A172 (cell line): ENCODE results near the gene SPO11. TPM values are rescaled to one million over a fixed set of nuclear protein-coding genes. Genes with fewer than 3 reads are reported as not detected.

Experiments used
- DNase-seq: peaks from one replicate; pipeline ENCODE4 v3.0.0-alpha.2; 2015; ENCODE audit warnings: low spot score
- total RNA-seq: library from RNA; depleted of rRNA; stranded (reverse); fragments of >200 nt; shearing (Covaris generic); gene quantifications from 2 replicates; pipeline ENCODE4 v1.2.3, GENCODE V29; 2014; rRNA removed

Gene SPO11
- total RNA-seq: not detected in 2 replicates

GRCh38 chr20:57329608-57330221, at the start of gene SPO11:
SPO11 (plus strand) TSS chr20:57329803; CDS start chr20:57329868, 65 bp downstream.
- DNase-seq: no peak

- DNase-seq: no peak
These were observed 49.4 kb upstream of the SPO11 start for GRCh38 chr20:57280221-57280620.

- DNase-seq: no peak
These were observed 47.7 kb upstream of the SPO11 start for GRCh38 chr20:57281900-57282299.

- no peak for DNase-seq
These were observed 46.8 kb upstream of the SPO11 start for GRCh38 chr20:57282670-57283361.

GRCh38 chr20:57283860-57284259, 45.7 kb upstream of the SPO11 start:
- DNase-seq: no peak

DNA sequence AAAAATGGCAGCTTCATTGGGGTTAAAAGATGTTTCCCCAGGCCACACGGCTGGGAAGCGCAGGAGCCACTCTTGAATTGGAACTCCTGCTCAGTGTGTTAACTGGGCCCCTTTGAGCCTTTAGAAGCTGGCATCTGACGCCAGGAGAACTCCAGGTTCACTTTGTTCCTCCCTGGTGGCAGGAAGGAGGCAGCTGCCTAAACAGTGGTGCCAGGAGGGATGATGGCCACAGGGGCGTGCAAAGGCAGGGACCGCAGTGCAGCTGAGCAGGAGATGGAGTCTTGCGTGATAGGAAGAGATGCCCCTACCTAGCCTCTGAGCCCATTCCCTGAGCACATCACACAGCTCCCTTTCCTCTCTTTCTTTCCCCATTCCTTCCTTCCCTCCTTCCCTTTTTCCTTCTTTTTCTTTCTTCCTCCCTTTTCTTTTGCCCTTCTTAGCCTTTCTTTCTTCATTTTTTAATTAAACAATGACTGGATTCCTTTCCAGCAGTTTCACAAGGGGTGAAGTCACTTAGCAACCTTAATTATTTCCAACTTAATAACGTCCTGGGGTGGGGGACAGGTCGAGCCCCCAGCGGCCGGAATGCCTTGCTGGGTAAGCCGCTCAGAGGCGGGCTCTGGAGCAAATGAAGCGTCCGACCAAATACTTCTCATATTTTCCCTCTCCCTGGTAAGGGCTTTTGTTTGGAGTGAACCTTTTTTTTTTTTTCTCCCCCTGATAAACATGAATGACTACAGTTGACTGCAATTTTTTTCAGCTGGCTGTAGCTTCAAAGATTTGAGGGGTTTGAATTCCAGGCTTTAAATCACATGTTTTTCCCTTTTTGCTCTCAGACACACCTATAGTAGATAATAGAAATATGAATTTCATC, 42.4 kb upstream of the SPO11 start:
- DNase-seq: no peak

DNA sequence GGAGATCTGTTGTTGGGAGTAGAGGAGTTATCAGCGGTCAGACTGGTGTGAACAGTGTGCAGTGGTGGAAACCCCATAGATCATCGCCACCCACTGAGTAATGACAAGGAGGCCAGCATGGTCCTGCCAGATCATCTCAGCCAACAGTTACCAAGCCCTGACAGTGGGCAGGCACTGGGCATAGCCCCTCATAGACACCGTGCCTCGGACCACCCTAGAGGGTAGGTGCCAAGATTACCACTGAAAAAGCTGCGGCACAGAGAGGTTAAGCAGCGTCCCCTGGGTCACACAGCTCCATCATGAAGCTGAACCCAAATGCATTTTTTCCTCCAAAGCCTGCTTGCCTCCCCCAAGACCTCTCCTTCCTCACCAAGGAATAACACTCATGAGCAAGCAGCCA, 41.7 kb upstream of the SPO11 start:
- no peak for DNase-seq

GRCh38 chr20:57288651-57289277, 40.8 kb upstream of the SPO11 start:
- DNase-seq: peak; percentile 44

DNA sequence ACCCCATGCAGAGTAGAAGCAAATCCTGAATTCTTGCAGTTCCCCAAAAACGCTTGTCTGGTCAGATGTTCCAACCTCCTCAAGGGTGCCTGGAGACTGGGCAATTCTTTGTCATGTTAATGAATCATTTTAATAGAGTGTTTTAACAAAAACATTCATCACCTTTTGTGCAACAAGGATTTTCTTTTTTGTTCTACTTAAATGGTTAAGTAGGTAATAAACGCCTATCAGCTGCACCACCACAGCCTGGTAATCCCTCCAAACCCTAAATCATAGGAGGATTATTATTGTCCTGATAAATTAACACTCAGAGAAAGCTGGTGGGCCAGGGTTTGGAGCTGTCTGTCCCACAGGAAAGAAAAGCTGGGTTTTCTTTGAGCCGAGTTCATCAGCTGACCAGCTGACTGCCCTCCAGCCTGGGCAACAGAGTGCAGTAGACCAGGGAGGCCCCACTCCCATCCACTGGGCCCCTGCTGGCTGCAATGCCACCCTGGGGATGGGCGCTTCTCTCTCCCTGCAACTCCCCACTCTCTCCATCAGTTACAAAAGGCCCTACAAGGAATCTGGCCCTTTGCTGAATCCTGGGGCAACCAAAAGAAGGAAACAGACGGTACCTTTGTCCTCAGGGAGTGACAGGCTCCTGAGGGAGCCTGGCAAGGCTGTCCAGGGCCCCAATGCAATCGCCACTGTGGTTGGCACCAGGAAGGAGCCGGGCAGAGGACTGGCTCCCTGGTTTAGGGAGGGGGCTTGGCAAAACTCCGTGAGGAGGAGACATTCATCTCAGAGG, 40.0 kb upstream of the SPO11 start:
- no peak for DNase-seq

DNA sequence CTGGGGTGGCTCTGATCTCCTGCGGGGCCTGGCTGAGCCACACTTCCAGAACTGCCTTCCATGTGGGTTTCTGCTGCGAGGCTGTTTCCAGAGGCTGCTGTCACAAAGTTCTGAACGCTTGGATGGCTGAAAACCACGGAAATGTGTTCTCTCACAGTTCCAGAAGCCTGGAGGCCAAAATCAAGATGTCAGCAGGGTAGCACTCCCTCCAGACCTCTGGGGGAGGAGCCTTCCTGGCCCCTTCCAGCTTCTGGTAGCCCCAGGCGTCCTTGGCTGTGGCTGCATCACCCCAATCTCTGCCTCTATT, 39.5 kb upstream of the SPO11 start:
- no peak for DNase-seq

DNA sequence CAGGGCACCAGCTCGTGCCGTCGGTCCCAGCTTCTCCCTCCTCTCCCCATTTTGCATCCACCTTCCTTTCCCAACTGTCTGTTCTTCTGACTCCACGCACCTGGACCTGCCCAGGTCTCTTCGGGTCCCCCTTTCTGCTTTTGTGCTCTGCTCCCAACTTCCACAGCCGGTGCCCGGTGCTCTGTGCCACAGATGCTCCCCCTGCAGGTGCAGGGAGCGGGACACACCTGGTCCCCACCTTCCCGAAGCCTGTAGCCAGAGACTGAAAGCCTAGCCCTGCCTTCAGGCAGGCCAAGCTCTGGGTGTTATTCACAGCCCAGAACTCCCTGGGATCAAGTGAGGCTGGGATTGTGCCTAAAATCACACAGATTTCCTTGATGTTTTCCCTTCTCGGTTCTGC, 38.6 kb upstream of the SPO11 start:
- no peak for DNase-seq

DNA sequence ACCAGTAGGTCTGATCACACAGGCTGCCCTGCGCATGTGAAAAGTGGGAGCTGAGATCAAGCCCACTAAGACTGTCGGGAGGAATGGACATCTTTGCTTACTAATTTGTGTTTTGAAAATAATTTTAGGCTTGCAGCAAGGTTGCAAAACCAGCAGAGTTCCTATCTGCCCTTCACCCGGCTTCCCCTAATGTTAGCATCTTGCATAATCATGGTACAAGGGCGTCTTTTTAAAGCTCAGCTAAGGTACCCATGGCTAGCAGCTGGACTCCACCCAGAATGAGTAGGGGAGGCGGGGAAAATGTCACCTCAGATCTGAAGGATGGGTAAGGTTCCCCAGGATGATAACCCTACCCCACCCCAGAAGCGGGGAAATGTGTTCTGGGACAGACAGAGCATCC, 37.9 kb upstream of the SPO11 start:
- DNase-seq: no peak

DNA sequence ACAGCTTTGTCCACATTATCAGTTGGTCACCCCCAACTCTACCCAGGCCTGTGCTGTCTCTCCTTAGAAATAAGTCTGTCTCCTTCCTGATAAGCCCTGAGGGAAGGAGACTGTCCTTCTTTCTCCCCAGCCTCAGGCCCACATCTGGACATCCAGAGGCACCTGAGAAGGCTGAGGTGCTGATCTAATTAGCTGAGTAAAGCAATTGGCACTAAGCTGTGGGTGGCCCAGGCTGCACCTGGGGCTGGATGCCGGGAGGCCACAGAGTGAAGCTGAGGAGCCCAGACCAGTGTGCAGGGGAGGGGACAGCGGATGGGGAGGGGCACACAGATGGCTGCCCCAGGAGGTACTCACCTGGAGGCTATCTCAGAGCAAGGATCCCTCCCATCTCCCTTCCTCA, 37.0 kb upstream of the SPO11 start:
- DNase-seq: no peak

GRCh38 chr20:57293995-57294394, 35.6 kb upstream of the SPO11 start:
- DNase-seq: no peak

GRCh38 chr20:57294550-57294949, 35.1 kb upstream of the SPO11 start:
- no peak for DNase-seq

DNA sequence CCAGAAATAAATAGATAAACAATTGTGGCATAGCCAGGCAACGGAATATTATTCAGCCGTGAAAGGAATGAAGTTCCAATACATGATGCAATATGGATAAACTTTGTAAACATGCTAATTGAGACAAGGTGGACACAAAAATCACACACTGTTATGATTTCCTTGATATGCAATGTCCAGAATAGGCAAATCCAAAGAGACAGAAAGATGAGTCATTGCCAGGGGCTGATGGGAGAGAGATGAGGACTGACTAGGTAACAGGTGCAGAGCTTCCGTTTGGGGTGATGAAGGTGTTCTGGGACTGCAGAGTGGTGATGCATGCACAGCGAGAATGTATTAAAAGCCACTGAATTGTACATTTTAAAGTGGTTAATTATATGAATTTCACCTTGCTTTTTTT, 31.1 kb upstream of the SPO11 start:
- DNase-seq: no peak

- no peak for DNase-seq
These were observed 28.6 kb upstream of the SPO11 start for GRCh38 chr20:57301026-57301425.

DNA sequence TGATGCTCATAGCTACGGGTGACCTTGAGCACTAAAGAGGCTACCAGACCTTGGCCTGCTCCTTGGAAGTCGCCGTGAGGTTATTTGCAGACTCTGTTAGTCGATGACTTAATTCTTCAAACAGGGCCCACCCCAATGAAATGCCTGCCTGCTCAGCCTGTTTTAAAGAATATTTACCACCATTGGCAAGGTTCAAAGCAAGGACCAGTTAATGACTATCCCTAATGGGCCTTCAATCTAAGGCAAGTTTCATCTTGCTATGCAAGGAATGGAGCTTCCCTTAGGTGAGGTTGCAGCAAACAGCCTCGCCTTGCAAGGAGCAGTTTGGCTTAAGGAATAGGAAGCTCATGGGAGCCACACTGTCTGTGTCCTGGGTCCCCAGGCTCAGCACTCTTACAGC, 22.9 kb upstream of the SPO11 start:
- no peak for DNase-seq

DNA sequence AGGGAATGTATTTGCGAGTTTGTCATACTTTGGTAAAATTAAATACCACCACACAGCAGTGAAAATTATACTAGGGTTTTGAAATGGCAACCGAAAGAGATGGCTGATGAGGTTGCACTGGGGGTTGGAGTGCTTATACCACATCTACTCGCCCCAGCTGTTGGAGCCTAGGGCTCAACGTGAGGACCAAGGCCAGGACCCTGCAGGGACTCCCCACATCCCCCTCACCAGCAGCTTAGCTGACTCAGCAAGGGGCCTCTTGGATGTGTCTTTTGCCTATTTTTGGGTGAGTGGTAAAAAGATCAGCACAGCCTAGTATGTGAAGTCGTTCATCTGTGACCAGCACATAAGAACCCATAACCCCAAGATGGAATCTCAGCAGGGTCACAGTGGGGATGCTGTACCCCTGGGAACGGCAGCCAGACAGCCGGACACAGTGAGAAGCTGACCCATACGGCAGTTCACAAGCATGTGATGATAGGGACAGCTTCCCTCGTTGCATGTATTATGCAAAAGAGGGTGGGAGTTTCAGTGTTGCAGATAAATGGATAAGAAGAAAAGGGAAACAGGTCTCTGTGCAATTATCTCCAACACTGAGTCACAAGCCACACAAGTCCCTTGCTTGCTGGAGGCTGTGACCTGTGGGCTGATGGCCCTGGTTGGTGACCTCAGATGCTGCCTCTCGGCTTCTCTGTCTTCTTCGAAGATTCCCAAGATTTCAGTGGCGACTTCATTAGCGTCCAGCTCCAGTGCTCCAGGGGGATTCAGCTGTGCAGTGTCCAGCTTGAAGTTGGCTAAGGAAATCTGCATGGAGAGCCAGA, 20.9 kb upstream of the SPO11 start:
- DNase-seq: no peak

DNA sequence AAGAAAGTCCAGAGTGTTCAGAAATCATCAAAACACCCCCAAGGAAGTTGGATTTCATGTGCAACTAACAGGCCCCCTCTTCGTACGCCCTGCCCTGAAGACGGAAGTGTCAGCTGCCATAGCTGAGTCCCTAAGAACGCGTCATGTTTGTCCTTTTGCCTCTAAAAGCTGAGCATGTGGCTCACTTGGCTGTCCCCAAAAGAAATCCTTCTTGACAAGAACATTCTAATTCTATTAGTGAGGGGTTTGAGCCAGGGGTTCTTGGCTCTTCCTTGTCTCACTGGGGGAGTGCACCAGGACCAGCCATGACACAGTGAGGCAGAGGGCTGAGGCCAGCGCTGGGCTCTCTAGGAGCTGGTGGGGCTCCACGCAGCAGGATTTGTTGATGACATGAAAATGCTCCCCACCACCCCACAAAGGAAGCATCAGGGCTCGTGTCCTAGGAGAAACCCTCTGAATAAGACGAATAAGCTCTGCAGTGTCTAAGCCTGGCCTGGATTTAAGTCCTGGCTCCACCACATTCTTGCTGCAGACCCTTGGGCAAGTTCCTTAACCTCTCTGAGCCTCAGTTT, 20.0 kb upstream of the SPO11 start:
- no peak for DNase-seq
